Measurements from ENCODE around the gene NME7. TPM values are rescaled to one million over a fixed set of nuclear protein-coding genes. Genes with fewer than 3 reads are reported as not detected.

The NME7 gene
- total RNA-seq, 1 experiment from 2014 or later = 25.2 TPM

- Mint-ChIP-seq H3K36me3 (ENCODE audit: insufficient read depth, unreplicated experiment) (peaks cover 100% of the 10 kb centered on the region), H3K9me3 (ENCODE audit: low read depth, unreplicated experiment) (no peaks in the 10 kb centered on the region), H3K4me3 (ENCODE audit: low read depth, unreplicated experiment) (peak overlapping the region; percentile 91), H3K4me1 (ENCODE audit: low read depth, unreplicated experiment) (peaks cover 64% of the 10 kb centered on the region), H3K27ac (ENCODE audit: unreplicated experiment) (no peak overlapping the region), H3K27me3 (ENCODE audit: unreplicated experiment) (no peaks in the 10 kb centered on the region)
- BruUV-seq (replicated peaks) = no TSS peak
- TF ChIP-seq, protein P1, sequence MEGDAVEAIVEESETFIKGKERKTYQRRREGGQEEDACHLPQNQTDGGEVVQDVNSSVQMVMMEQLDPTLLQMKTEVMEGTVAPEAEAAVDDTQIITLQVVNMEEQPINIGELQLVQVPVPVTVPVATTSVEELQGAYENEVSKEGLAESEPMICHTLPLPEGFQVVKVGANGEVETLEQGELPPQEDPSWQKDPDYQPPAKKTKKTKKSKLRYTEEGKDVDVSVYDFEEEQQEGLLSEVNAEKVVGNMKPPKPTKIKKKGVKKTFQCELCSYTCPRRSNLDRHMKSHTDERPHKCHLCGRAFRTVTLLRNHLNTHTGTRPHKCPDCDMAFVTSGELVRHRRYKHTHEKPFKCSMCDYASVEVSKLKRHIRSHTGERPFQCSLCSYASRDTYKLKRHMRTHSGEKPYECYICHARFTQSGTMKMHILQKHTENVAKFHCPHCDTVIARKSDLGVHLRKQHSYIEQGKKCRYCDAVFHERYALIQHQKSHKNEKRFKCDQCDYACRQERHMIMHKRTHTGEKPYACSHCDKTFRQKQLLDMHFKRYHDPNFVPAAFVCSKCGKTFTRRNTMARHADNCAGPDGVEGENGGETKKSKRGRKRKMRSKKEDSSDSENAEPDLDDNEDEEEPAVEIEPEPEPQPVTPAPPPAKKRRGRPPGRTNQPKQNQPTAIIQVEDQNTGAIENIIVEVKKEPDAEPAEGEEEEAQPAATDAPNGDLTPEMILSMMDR (IDR thresholded peaks at IDR 0.05; ENCODE audit: unreplicated experiment) = no peak
- CTCF ChIA-PET = interaction anchor here (0.7 to 5.0 kb wide), 6 partner anchors 9 to 507 kb away, joined by 3 to 34 read pairs (median 8); no protein-coding TSS in a partner anchor
- no peak for DNase-seq
- intact Hi-C loops (cut with micrococcal nuclease; ENCODE audit: unreplicated experiment) = loop anchor here (1.0 kb wide), 1 partner anchor 474 kb away; no protein-coding TSS in a partner anchor
Measured at GRCh38 chr1:169110236-169110635, 257.4 kb downstream of the NME7 start.

- Mint-ChIP-seq H3K27me3 (ENCODE audit: unreplicated experiment) (no peaks in the 10 kb centered on the region), H3K27ac (ENCODE audit: unreplicated experiment) (no peak overlapping the region), H3K4me1 (ENCODE audit: low read depth, unreplicated experiment) (peaks cover 59% of the 10 kb centered on the region), H3K9me3 (ENCODE audit: low read depth, unreplicated experiment) (no peaks in the 10 kb centered on the region), H3K4me3 (ENCODE audit: low read depth, unreplicated experiment) (peak overlapping the region; percentile 91), H3K36me3 (ENCODE audit: insufficient read depth, unreplicated experiment) (peaks cover 100% of the 10 kb centered on the region)
- TF ChIP-seq, protein P1 (IDR thresholded peaks at IDR 0.05; ENCODE audit: unreplicated experiment) = no peak
- CTCF ChIA-PET = interaction anchor here (1.0 to 5.0 kb wide), 9 partner anchors 9 to 509 kb away, joined by 3 to 34 read pairs (median 4); no protein-coding TSS in a partner anchor
- no TSS peak for BruUV-seq (replicated peaks)
- DNase-seq = peak; percentile 90
- intact Hi-C loops (cut with micrococcal nuclease; ENCODE audit: unreplicated experiment) = loop anchor here (1.0 to 10.0 kb wide), 7 partner anchors 62 to 505 kb away; no protein-coding TSS in a partner anchor
Measured at GRCh38 chr1:169109561-169110134, 257.9 kb downstream of the NME7 start.

- Mint-ChIP-seq H3K36me3 (ENCODE audit: insufficient read depth, unreplicated experiment) (peaks cover 98% of the 10 kb centered on the region), H3K9me3 (ENCODE audit: low read depth, unreplicated experiment) (no peaks in the 10 kb centered on the region), H3K27ac (ENCODE audit: unreplicated experiment) (no peak overlapping the region), H3K4me1 (ENCODE audit: low read depth, unreplicated experiment) (peaks cover 53% of the 10 kb centered on the region), H3K4me3 (ENCODE audit: low read depth, unreplicated experiment) (peak overlapping the region; percentile 91), H3K27me3 (ENCODE audit: unreplicated experiment) (no peaks in the 10 kb centered on the region)
- intact Hi-C loops (cut with micrococcal nuclease; ENCODE audit: unreplicated experiment) = loop anchor here (1.0 to 10.0 kb wide), 6 partner anchors 62 to 504 kb away; no protein-coding TSS in a partner anchor
- CTCF ChIA-PET = interaction anchor here (1.0 to 5.0 kb wide), 8 partner anchors 10 to 508 kb away, joined by 3 to 34 read pairs (median 5); no protein-coding TSS in a partner anchor
- peak; percentile 63 for DNase-seq
- TSS peak; percentile 45 for BruUV-seq (replicated peaks)
- TF ChIP-seq, protein P1 (IDR thresholded peaks at IDR 0.05; ENCODE audit: unreplicated experiment) = peak; percentile 11
Measured at GRCh38 chr1:169108863-169109560, 258.6 kb downstream of the NME7 start.

- Mint-ChIP-seq H3K27ac (ENCODE audit: unreplicated experiment) (no peak overlapping the region), H3K9me3 (ENCODE audit: low read depth, unreplicated experiment) (no peaks in the 10 kb centered on the region), H3K4me1 (ENCODE audit: low read depth, unreplicated experiment) (peaks cover 45% of the 10 kb centered on the region), H3K4me3 (ENCODE audit: low read depth, unreplicated experiment) (peak overlapping the region; percentile 91), H3K27me3 (ENCODE audit: unreplicated experiment) (no peaks in the 10 kb centered on the region), H3K36me3 (ENCODE audit: insufficient read depth, unreplicated experiment) (peaks cover 90% of the 10 kb centered on the region)
- TF ChIP-seq, protein P1 (IDR thresholded peaks at IDR 0.05; ENCODE audit: unreplicated experiment) = no peak
- DNase-seq = no peak
- CTCF ChIA-PET = interaction anchor here (1.1 to 5.0 kb wide), 6 partner anchors 11 to 507 kb away, joined by 3 to 34 read pairs (median 4); no protein-coding TSS in a partner anchor
- intact Hi-C loops (cut with micrococcal nuclease; ENCODE audit: unreplicated experiment) = loop anchor here (2.0 to 10.0 kb wide), 5 partner anchors 61 to 503 kb away; no protein-coding TSS in a partner anchor
- no TSS peak for BruUV-seq (replicated peaks)
Measured at GRCh38 chr1:169108223-169108622, 259.4 kb downstream of the NME7 start.
